GM18867 (cell line): Measurements from ENCODE around the gene NOTCH1.

Experiments used
- ATAC-seq: cut with Tn5 transposase; IDR thresholded peaks from one replicate; pipeline ENCODE4 v1.9.1; 2021; ENCODE audit warnings: mild to moderate bottlenecking, moderate library complexity; ENCODE audit not compliant: unreplicated experiment

Gene NOTCH1

GRCh38 chr9:136519263-136520052 lies 26.4 kb downstream of the NOTCH1 start:
- no peak for ATAC-seq

GRCh38 chr9:136518623-136519022 lies 27.2 kb downstream of the NOTCH1 start:
- ATAC-seq, result no peak

GRCh38 chr9:136517950-136518349 lies 27.9 kb downstream of the NOTCH1 start:
- ATAC-seq, result no peak

- ATAC-seq, result no peak
Measured at GRCh38 chr9:136517012-136517743, 28.7 kb downstream of the NOTCH1 start.

- ATAC-seq, result no peak
Measured at GRCh38 chr9:136516191-136516654, 29.6 kb downstream of the NOTCH1 start.

DNA sequence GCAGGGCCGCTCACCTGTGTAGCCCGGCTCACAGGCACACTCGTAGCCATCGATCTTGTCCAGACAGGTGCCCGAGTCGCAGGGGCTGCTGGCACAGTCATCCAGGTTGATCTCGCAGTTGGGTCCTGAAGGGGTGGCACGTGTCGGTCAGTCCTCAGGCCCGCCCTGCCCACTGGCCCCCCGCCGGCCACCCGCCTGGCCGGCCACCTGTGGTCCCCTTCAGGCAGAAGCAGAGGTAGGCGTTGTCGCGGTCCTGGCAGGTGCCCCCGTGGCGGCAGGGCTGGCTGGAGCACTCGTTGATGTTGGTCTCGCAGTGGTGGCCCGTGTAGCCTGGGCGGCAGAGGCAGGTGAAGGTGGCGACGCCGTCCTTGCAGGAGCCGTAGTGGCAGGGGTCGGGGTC lies 30.6 kb downstream of the NOTCH1 start:
- ATAC-seq, result no peak

GRCh38 chr9:136514022-136514714 lies 31.7 kb downstream of the NOTCH1 start:
- no peak for ATAC-seq

- ATAC-seq, result no peak
Measured at GRCh38 chr9:136513191-136513590, 32.7 kb downstream of the NOTCH1 start.

DNA sequence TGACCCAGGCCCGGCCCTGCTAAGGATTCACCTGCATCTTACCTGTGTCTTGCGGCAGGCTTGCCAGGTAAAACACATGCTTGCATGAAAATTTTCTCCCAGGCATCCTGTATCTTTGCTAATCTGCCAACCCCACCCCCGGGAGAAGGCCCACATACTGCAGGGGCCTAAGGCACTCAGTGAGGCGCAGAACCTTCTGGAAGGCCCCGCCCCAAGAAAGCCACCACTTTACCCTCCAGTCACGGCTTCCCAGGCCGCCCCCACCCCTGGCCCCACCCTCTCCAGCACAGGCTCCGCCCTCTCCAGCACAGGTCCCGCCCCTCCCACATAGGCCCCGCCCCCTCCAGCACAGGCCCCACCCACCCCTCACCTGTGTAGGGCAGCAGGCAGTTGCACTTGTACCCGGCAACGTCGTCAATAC lies 33.2 kb downstream of the NOTCH1 start:
- no peak for ATAC-seq

- no peak for ATAC-seq
Measured at GRCh38 chr9:136511670-136512592, 33.9 kb downstream of the NOTCH1 start.

GRCh38 chr9:136511144-136511669 lies 34.6 kb downstream of the NOTCH1 start:
- no peak for ATAC-seq

DNA sequence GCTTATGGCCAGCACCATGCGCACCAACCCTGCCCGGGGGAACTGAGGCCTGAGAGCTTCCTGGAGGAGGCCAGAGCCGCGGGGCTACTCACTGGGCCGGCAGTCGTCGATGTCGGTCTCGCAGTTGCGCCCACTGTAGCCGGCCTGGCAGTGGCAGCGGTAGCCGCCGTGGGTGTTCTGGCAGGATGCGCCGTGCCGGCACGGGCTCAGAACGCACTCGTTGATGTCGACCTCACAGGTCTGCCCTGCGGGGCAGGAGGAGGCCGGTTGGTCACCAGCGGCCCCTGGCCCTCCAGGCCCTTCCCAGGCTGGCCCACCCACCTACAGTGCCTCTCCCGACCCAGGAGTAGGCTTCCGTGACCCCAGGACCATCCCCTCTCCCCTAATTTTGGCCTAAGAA lies 35.3 kb downstream of the NOTCH1 start:
- no peak for ATAC-seq

DNA sequence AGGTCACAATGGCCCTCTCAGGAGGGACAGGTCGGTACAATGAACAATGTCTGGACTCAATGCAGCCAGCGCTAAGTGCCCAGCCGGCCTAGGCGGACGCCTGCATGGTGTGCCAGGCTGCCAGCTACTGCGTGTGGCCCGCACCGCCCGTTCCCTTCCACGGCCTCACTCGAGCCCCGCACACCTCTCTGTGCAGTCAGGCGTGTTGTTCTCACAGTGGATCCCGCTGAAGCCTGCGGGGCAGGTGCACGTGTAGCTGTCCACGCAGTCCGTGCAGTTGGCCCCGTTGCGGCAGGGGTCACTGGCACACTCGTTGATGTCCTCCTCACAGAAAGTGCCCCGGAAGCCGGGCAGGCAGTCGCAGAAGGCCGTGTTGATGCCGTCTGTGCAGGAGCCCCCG lies 36.3 kb downstream of the NOTCH1 start:
- no peak for ATAC-seq

DNA sequence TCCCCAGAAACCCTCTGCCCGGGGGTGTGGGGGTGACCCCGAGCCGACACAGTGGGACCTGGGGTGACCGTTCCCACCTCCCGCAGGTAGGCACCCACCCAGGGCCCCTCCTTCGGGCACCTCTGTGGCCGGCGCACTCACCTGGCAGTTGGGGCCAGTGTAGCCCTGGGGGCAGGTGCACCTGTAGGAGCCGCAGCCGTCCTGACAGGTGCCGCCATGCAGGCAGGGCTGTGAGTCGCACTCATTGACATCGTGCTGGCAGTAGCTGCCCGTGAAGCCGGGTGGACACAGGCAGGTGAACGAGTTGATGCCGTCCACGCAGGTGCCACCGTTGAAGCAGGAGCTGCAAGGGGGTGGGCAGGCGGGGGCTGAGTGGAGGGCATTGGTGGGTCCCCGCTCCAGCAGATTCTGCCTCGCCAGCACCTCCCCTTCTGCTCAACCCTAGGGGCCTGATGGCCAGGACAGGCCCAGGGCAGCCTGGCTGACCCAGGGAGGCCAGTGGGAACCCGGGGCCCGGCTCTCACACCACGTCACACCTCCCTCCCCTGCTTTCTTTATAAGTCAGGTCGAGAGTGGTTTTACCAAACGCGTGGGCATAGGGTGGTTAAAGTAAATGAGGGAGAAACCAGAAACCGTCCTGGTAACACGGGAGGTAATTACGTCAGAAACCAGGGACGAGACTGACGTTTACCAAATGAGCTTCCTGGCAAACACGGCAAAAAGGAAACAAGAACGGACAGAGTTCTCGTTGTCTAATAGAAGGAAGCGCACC lies 36.9 kb downstream of the NOTCH1 start:
- ATAC-seq, result no peak

GRCh38 chr9:136507992-136508375 lies 37.9 kb downstream of the NOTCH1 start:
- no peak for ATAC-seq

DNA sequence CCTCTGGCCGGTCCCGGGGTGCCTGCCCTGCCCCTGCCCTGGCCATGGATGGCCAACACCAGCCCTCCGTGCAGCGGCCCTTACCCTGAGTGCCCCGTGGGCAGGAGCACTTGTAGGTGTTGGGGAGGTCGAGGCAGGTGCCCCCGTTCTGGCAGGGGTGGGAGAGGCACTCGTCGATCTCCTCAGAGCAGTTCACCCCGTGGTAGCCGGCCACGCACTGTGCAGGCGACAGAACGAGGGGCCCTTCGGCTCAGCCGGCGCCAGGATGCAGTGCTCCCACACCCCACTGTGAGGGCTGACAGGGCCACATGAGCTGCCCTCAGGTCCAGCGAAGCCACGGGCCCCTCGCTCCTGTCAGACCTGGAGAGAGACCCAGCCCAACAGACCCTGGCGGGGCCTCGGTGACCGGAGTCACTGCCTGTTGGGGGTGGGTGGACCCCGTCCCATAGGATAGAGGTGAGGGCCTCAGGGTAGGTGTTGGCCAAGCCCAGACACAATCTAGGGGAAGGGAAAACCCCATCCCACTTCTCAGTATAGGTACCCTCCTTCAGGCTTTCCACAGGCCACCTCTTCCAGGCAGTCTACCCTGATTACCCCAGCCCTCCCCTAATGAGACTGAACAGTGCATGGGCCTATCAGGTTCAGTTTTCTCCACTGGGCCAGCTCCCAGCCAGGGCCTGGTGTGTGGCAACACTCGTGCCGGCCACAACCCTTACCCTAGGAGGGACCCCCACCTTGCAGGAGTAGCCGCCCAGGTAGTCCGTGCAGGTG lies 38.4 kb downstream of the NOTCH1 start:
- no peak for ATAC-seq

- no peak for ATAC-seq
Measured at GRCh38 chr9:136506425-136506824, 39.4 kb downstream of the NOTCH1 start.

- no peak for ATAC-seq
Measured at GRCh38 chr9:136505406-136506403, 40.1 kb downstream of the NOTCH1 start.
